Colonic mucosa (tissue), 4 donors: ENCODE measurements around the gene TIMP3. TPM values are rescaled to one million over a fixed set of nuclear protein-coding genes. Genes with fewer than 3 reads are reported as not detected.

Source experiments
- DNase-seq: peaks from one replicate; pipeline ENCODE4 v3.0.0-alpha.2; 2020
- H3K27ac ChIP-seq: fragments of 200-600 bp; one replicate; pipeline ENCODE4 v1.8.0; 2021
- H3K27me3 ChIP-seq: fragments of 200-600 bp; one replicate; pipeline ENCODE4 v1.8.0; 2021
- H3K36me3 ChIP-seq: fragments of 200-600 bp; one replicate; pipeline ENCODE4 v1.8.0; 2021
- H3K4me1 ChIP-seq: fragments of 200-600 bp; one replicate; pipeline ENCODE4 v1.8.0; 2021; ENCODE audit warnings: mild to moderate bottlenecking
- H3K4me3 ChIP-seq: fragments of 200-600 bp; one replicate; pipeline ENCODE4 v1.8.0; 2021
- H3K9ac ChIP-seq, 2 donors: one replicate each; pipeline ENCODE4 v1.7.0; 2013; ENCODE audit warnings: control low read depth in 2 of 2, low read depth in 2 of 2, low read length in 2 of 2
- H3K9me3 ChIP-seq: fragments of 200-600 bp; one replicate; pipeline ENCODE4 v1.8.0; 2021
- CTCF ChIP-seq: fragments of 200-600 bp; IDR thresholded peaks from one replicate; pipeline ENCODE4 v1.8.0; 2022; ENCODE audit warnings: antibody characterized with exemption, mild to moderate bottlenecking
- intact Hi-C: fragments of 100-400 bp; cut with DNase I; formaldehyde crosslinking; loops from one replicate; pipeline ENCODE4 v1.14.1; 2022
- total RNA-seq, 2 donors: library from RNA; stranded (reverse); fragmentation: NEBNext Ultra II Directional in 1 of 2; extraction: Animal tissue kit (Norgen Biotek cat#: 25700) in 1 of 2; gene quantifications; one replicate each; pipeline ENCODE4 v1.2.1, GENCODE V29; 2021
- donor health status: healthy.
- donor health status: DM: no; HTN: no; CAD: no.
- donor health status: DM: no; HTN: no; CAD: no.

TIMP3 gene
- total RNA-seq, 2 donors from 2014 or later, result 13.3 to 33.6 TPM

DNA sequence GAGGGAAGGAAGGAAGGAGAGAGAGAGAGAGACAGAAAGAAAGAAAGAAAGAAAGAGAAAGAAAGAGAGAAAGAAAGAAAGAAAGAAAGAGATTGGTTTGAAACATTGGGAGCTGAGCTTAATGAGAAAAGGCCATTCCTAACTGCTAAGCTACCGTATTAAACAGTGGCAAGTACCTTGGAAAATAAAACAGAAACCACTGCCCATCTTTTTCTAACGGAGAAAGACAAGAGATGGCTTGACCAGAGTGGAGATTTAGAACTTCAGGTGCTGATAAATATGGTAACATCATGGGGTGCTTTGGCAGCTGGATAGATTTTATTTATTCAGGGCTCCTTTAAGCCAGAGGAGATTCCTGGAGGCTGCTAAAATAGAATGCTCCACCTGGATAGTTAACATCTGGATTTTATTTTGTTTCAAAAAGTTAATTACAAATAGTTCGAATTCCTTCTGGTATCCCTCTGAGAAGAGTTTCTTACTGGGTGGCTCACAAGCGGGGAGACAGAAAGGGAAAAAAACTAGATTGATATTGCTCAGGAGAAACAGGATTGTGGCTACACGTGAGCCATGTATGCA lies 12.9 kb downstream of the TIMP3 start:
- no peak overlapping the region for H3K27ac ChIP-seq
- TF ChIP-seq CTCF, result no peak
- H3K36me3 ChIP-seq, result no peaks in the 10 kb centered on the region
- no peaks in the 10 kb centered on the region for H3K27me3 ChIP-seq
- intact Hi-C loops, result no loop called here
- H3K9ac ChIP-seq, result no peak overlapping the region
- no peaks in the 10 kb centered on the region for H3K9me3 ChIP-seq
- no peak for DNase-seq
- H3K4me1 ChIP-seq, result no peaks in the 10 kb centered on the region
- no peak overlapping the region for H3K4me3 ChIP-seq

- Histone ChIP-seq H3K9ac (no peak overlapping the region), H3K4me1 (no peaks in the 10 kb centered on the region), H3K27me3 (no peaks in the 10 kb centered on the region), H3K36me3 (no peaks in the 10 kb centered on the region), H3K27ac (no peak overlapping the region), H3K4me3 (no peak overlapping the region), H3K9me3 (no peaks in the 10 kb centered on the region)
- TF ChIP-seq CTCF, result no peak
- no peak for DNase-seq
- intact Hi-C loops, result no loop called here
Observed at GRCh38 chr22:32815059-32815458, 13.6 kb downstream of the TIMP3 start.

- intact Hi-C loops, result no loop called here
- no peak for DNase-seq
- Histone ChIP-seq H3K9me3 (no peaks in the 10 kb centered on the region), H3K27ac (no peak overlapping the region), H3K4me1 (no peaks in the 10 kb centered on the region), H3K36me3 (no peaks in the 10 kb centered on the region), H3K4me3 (no peak overlapping the region), H3K9ac (no peak overlapping the region), H3K27me3 (no peaks in the 10 kb centered on the region)
- TF ChIP-seq CTCF, result no peak
Observed at GRCh38 chr22:32815943-32816342, 14.4 kb downstream of the TIMP3 start.

DNA sequence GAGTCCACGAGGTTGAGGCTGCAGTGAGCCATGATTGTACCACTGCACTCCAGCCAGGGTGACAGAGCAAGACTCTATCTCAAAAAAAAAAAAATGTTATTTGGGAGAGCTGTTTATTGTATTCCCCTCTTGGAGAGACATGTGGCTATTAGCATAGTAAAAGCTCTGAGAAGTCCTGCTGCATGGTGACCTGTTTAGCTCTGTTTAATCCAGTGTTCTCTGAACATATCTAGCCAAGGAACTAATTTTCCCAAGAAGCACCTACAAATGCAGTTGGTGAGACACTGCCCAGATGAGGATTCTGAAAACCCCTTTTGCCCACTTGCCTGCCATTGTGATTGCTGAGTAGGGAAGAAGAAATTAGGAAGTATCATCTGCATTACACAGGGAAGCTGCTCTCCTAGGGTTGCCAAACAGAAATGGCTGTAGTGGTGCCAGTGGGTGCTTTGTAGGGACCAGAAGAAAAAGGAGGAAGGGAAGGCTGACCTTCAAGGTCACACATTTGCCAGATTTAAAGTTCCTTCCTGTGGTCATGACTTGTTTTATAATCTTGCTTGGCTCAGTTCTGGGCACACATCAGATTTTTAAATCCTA lies 15.7 kb downstream of the TIMP3 start:
- Histone ChIP-seq H3K9ac (no peak overlapping the region), H3K9me3 (no peaks in the 10 kb centered on the region), H3K4me3 (no peak overlapping the region), H3K36me3 (no peaks in the 10 kb centered on the region), H3K27me3 (no peaks in the 10 kb centered on the region), H3K27ac (no peak overlapping the region), H3K4me1 (no peaks in the 10 kb centered on the region)
- intact Hi-C loops, result no loop called here
- no peak for DNase-seq
- TF ChIP-seq CTCF, result no peak

DNA sequence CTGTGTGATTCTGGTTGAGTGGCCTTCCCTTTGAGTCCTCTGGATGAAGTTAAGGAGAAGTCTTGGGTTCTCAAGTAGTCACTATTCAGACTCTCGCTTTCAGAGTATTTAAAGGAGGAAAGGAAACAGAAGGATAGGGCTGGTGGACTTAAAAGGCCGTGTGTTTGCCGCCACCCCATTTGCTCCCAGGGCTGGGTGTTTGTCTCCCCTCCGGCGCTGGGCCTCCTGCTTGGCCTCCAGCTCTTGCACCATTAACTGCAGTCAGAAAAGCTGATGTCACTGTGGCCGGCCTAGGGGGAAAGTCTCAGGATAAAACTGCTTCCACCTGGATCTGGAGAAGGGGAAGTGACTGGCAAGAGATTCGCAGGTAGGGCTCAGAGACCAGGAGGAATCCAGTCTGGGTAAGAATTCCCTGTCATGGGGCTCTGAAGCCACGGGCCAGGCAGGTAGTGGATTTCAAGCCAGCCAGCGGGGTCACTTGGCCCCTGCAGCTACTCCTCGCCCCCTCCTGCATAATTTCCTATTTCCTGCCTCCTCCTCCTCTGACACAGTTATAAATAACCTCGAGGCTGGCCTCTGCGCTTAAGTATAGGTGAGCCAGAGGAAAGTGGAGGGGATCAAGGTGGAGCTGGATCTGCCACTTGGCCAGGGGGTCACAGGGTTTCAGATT lies 17.1 kb downstream of the TIMP3 start:
- Histone ChIP-seq H3K9ac (no peak overlapping the region), H3K27me3 (no peaks in the 10 kb centered on the region), H3K9me3 (no peaks in the 10 kb centered on the region), H3K4me1 (no peaks in the 10 kb centered on the region), H3K4me3 (no peak overlapping the region), H3K36me3 (no peaks in the 10 kb centered on the region), H3K27ac (no peak overlapping the region)
- intact Hi-C loops, result no loop called here
- DNase-seq, result no peak
- TF ChIP-seq CTCF, result no peak
